ENCODE measurements around the gene VTI1A. TPM values are rescaled to one million over a fixed set of nuclear protein-coding genes. Genes with fewer than 3 reads are reported as not detected.

VTI1A gene
- total RNA-seq, 1 experiment from 2014 or later, result 28.6 TPM

DNA sequence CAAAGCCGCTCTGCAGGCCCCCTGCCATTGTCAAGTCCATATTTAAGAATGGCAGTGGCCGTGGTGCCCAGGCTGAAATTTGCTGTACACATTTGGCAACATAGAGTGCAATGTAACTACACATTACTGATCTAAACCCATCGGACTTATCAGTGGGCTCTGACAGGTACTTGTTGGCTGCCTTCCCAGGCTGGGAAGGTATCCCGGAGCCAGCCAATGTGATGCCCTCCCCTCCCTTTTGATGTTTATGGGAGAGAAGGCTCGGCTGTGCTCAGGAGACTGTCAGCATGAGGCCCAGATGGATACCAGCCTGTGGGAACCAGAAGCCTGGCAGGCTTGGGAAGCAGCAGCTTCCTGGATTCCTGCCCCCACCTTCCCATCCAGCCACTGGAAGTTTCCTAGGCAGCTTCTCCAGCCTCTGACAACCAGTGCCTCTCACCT, 357.0 kb downstream of the VTI1A start:
- peaks cover 4% of the 10 kb centered on the region for H3K36me3 Mint-ChIP-seq (ENCODE audit: insufficient read depth, unreplicated experiment)
- CTCF ChIA-PET, result interaction anchor here (1.1 kb wide), 1 partner anchor 111 kb away, joined by 4 read pairs; no protein-coding TSS in a partner anchor
- no peaks in the 10 kb centered on the region for H3K27me3 Mint-ChIP-seq (ENCODE audit: unreplicated experiment)
- TF ChIP-seq CTCF (IDR thresholded peaks at IDR 0.05; ENCODE audit: unreplicated experiment), result no peak
- peak; percentile 30 for DNase-seq
- H3K27ac Mint-ChIP-seq (ENCODE audit: unreplicated experiment), result peak overlapping the region; percentile 85
- intact Hi-C loops (cut with micrococcal nuclease; ENCODE audit: unreplicated experiment), result loop anchor here (1.0 to 10.0 kb wide), 3 partner anchors 82 to 239 kb away; no protein-coding TSS in a partner anchor
- no TSS peak for BruUV-seq (replicated peaks)
- H3K4me1 Mint-ChIP-seq (ENCODE audit: low read depth, unreplicated experiment), result peaks cover 51% of the 10 kb centered on the region
- H3K4me3 Mint-ChIP-seq (ENCODE audit: low read depth, unreplicated experiment), result peak overlapping the region; percentile 37
- no peaks in the 10 kb centered on the region for H3K9me3 Mint-ChIP-seq (ENCODE audit: low read depth, unreplicated experiment)

GRCh38 chr10:112805254-112805590, 358.2 kb downstream of the VTI1A start:
- Mint-ChIP-seq H3K9me3 (ENCODE audit: low read depth, unreplicated experiment) (no peaks in the 10 kb centered on the region), H3K27me3 (ENCODE audit: unreplicated experiment) (no peaks in the 10 kb centered on the region), H3K36me3 (ENCODE audit: insufficient read depth, unreplicated experiment) (no peaks in the 10 kb centered on the region), H3K4me3 (ENCODE audit: low read depth, unreplicated experiment) (no peak overlapping the region), H3K4me1 (ENCODE audit: low read depth, unreplicated experiment) (peaks cover 50% of the 10 kb centered on the region), H3K27ac (ENCODE audit: unreplicated experiment) (no peak overlapping the region)
- CTCF ChIA-PET, result interaction anchor here (0.6 to 1.0 kb wide), 2 partner anchors 13 to 154 kb away, joined by 3 to 4 read pairs; no protein-coding TSS in a partner anchor
- intact Hi-C loops (cut with micrococcal nuclease; ENCODE audit: unreplicated experiment), result loop anchor here (10.0 kb wide), 1 partner anchor 240 kb away; no protein-coding TSS in a partner anchor
- BruUV-seq (replicated peaks), result no TSS peak
- TF ChIP-seq CTCF (IDR thresholded peaks at IDR 0.05; ENCODE audit: unreplicated experiment), result no peak
- DNase-seq, result no peak

GRCh38 chr10:112805701-112806100, 358.7 kb downstream of the VTI1A start:
- intact Hi-C loops (cut with micrococcal nuclease; ENCODE audit: unreplicated experiment), result loop anchor here (10.0 kb wide), 1 partner anchor 241 kb away; no protein-coding TSS in a partner anchor

GRCh38 chr10:112807013-112807412, 360.0 kb downstream of the VTI1A start:
- intact Hi-C loops (cut with micrococcal nuclease; ENCODE audit: unreplicated experiment), result loop anchor here (10.0 kb wide), 1 partner anchor 242 kb away; no protein-coding TSS in a partner anchor
- Mint-ChIP-seq H3K27me3 (ENCODE audit: unreplicated experiment) (no peaks in the 10 kb centered on the region), H3K36me3 (ENCODE audit: insufficient read depth, unreplicated experiment) (peaks cover 6% of the 10 kb centered on the region), H3K4me1 (ENCODE audit: low read depth, unreplicated experiment) (peaks cover 33% of the 10 kb centered on the region), H3K4me3 (ENCODE audit: low read depth, unreplicated experiment) (no peak overlapping the region), H3K9me3 (ENCODE audit: low read depth, unreplicated experiment) (no peaks in the 10 kb centered on the region), H3K27ac (ENCODE audit: unreplicated experiment) (no peak overlapping the region)
- TF ChIP-seq CTCF (IDR thresholded peaks at IDR 0.05; ENCODE audit: unreplicated experiment), result no peak
- DNase-seq, result no peak
- no TSS peak for BruUV-seq (replicated peaks)
- CTCF ChIA-PET, result no interaction called here

More at GRCh38 chr10:112805701-112806100, 358.7 kb downstream of the VTI1A start:
- CTCF ChIA-PET, result no interaction called here
- Mint-ChIP-seq H3K27me3 (ENCODE audit: unreplicated experiment) (no peaks in the 10 kb centered on the region), H3K4me1 (ENCODE audit: low read depth, unreplicated experiment) (peaks cover 45% of the 10 kb centered on the region), H3K9me3 (ENCODE audit: low read depth, unreplicated experiment) (no peaks in the 10 kb centered on the region), H3K27ac (ENCODE audit: unreplicated experiment) (no peak overlapping the region), H3K36me3 (ENCODE audit: insufficient read depth, unreplicated experiment) (no peaks in the 10 kb centered on the region), H3K4me3 (ENCODE audit: low read depth, unreplicated experiment) (no peak overlapping the region)
- no TSS peak for BruUV-seq (replicated peaks)
- no peak for DNase-seq
- TF ChIP-seq CTCF (IDR thresholded peaks at IDR 0.05; ENCODE audit: unreplicated experiment), result no peak

Measured in Calu3 (cell line).